ENCODE results near the gene ARRDC4. TPM values are rescaled to one million over a fixed set of nuclear protein-coding genes. Genes with fewer than 3 reads are reported as not detected.

The ARRDC4 gene
- total and polyA plus RNA-seq, 2 of the 4 experiments (the other 2 are of a cell fraction) = 5.3 to 9.1 TPM

DNA sequence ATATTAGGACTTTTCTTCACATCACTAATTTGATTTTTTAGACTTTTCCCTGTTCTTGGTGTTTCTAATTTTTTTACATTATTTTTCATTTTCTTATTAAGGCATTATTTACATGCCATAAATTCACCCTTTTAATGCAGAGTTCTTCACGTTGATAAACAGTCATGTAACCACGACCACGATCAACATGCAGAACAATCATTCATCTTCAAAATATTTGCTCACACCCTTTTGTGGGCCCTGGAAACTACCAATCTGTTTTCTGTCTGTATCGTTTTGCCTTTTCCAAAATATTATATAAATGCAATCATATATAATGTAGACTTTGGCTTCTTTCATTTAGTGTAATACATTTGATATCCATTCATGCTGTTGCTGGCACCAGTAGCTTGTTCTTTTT, 48.7 kb downstream of the ARRDC4 start:
- WGBS, 2 experiments (ENCODE audit: extremely low coverage in 2 of 2, insufficient read length in 1 of 2) = no CpG with 5 or more reads among the region's 4 CpGs
- BruUV-seq (replicated peaks) = no TSS peak
- DNase-seq = no peak
- H4K5ac ChIP-seq (ENCODE audit: low read depth, low read length) = no peak overlapping the region
- no peak overlapping the region for H3K56ac ChIP-seq (ENCODE audit: extremely low read depth, insufficient read depth, low read length)
- no peak overlapping the region for H2AFZ ChIP-seq (replicated peaks; ENCODE audit: low read length, poor library complexity)
- no peak overlapping the region for H3K27ac ChIP-seq (ENCODE audit: insufficient read depth, low read length)
- no peaks in the 10 kb centered on the region for H4K20me1 ChIP-seq (ENCODE audit: insufficient read depth, low read length)
- H3K9ac ChIP-seq (ENCODE audit: low read depth, low read length) = no peak overlapping the region
- H2AK5ac ChIP-seq (ENCODE audit: low read depth, low read length) = no peak overlapping the region
- H3K9me3 ChIP-seq (ENCODE audit: control insufficient read depth, insufficient read depth, low read length) = peaks cover 2% of the 10 kb centered on the region; the same call in 1 of the 2 replicates
- H3K23ac ChIP-seq (ENCODE audit: low read depth, low read length) = no peak overlapping the region
- no peaks in the 10 kb centered on the region for H3K4me1 ChIP-seq (ENCODE audit: control insufficient read depth, insufficient read depth, low read length)
- no peak overlapping the region for H2AK9ac ChIP-seq (replicated peaks; ENCODE audit: low read depth, low read length, poor library complexity)
- TF ChIP-seq, protein P1, sequence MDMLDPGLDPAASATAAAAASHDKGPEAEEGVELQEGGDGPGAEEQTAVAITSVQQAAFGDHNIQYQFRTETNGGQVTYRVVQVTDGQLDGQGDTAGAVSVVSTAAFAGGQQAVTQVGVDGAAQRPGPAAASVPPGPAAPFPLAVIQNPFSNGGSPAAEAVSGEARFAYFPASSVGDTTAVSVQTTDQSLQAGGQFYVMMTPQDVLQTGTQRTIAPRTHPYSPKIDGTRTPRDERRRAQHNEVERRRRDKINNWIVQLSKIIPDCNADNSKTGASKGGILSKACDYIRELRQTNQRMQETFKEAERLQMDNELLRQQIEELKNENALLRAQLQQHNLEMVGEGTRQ (IDR thresholded peaks at IDR 0.05; ENCODE audit: low read depth, low read length) = no peak
- TF ChIP-seq BHLHE40 (IDR thresholded peaks at IDR 0.05; ENCODE audit: low read depth, low read length) (no peak), RCOR1 (IDR thresholded peaks at IDR 0.05; ENCODE audit: insufficient replicate concordance, low read length) (no peak), SMC3 (IDR thresholded peaks at IDR 0.05; ENCODE audit: low read depth, low read length) (no peak), NFE2L2 (IDR thresholded peaks at IDR 0.05; ENCODE audit: low read depth, low read length) (no peak), FOS (IDR thresholded peaks at IDR 0.05; ENCODE audit: low read depth, low read length) (no peak), MAFK (IDR thresholded peaks at IDR 0.05; ENCODE audit: low read depth, low read length) (no peak), RFX5 (IDR thresholded peaks at IDR 0.05; ENCODE audit: low read depth, low read length) (no peak), MAZ (IDR thresholded peaks at IDR 0.05; ENCODE audit: borderline replicate concordance, low read depth, low read length) (no peak), RAD21 (IDR thresholded peaks at IDR 0.05; ENCODE audit: low read length) (no peak), CEBPB (IDR thresholded peaks at IDR 0.05; ENCODE audit: low read depth, low read length) (no peak), POLR2A (IDR thresholded peaks at IDR 0.05; ENCODE audit: low read depth, low read length) (no peak), CHD1 (IDR thresholded peaks at IDR 0.05; ENCODE audit: low read depth, low read length) (no peak), MXI1 (IDR thresholded peaks at IDR 0.05; ENCODE audit: borderline replicate concordance, low read depth, low read length) (no peak)
- TF ChIP-seq, protein P2, sequence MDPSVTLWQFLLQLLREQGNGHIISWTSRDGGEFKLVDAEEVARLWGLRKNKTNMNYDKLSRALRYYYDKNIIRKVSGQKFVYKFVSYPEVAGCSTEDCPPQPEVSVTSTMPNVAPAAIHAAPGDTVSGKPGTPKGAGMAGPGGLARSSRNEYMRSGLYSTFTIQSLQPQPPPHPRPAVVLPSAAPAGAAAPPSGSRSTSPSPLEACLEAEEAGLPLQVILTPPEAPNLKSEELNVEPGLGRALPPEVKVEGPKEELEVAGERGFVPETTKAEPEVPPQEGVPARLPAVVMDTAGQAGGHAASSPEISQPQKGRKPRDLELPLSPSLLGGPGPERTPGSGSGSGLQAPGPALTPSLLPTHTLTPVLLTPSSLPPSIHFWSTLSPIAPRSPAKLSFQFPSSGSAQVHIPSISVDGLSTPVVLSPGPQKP (IDR thresholded peaks at IDR 0.05; ENCODE audit: borderline replicate concordance, low read depth, low read length) = no peak
- TF ChIP-seq, protein P3, sequence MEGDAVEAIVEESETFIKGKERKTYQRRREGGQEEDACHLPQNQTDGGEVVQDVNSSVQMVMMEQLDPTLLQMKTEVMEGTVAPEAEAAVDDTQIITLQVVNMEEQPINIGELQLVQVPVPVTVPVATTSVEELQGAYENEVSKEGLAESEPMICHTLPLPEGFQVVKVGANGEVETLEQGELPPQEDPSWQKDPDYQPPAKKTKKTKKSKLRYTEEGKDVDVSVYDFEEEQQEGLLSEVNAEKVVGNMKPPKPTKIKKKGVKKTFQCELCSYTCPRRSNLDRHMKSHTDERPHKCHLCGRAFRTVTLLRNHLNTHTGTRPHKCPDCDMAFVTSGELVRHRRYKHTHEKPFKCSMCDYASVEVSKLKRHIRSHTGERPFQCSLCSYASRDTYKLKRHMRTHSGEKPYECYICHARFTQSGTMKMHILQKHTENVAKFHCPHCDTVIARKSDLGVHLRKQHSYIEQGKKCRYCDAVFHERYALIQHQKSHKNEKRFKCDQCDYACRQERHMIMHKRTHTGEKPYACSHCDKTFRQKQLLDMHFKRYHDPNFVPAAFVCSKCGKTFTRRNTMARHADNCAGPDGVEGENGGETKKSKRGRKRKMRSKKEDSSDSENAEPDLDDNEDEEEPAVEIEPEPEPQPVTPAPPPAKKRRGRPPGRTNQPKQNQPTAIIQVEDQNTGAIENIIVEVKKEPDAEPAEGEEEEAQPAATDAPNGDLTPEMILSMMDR (conservative IDR thresholded peaks at IDR 0.05; ENCODE audit: low read depth, low read length) = no peak
- H2BK120ac ChIP-seq (ENCODE audit: low read depth, low read length) = no peak overlapping the region
- in situ Hi-C loops (cut with MboI; ENCODE audit: low sequenced_read_pairs) = no loop called here
- no peaks in the 10 kb centered on the region for H3K36me3 ChIP-seq (ENCODE audit: control insufficient read depth, insufficient read depth, low read length)
- no peaks in the 10 kb centered on the region for H3K79me1 ChIP-seq (ENCODE audit: low read depth in 1 of 2, low read length in 2 of 2)
- no peak overlapping the region for H4K8ac ChIP-seq (ENCODE audit: low read depth in 2 of 2, low read length in 2 of 2)
- no peak overlapping the region for H3K14ac ChIP-seq (replicated peaks; ENCODE audit: low read depth, low read length)
- CTCF ChIA-PET = interaction anchor here (1.0 kb wide), 1 partner anchor 12 kb away, joined by 4 read pairs; no protein-coding TSS in a partner anchor
- H3K4me2 ChIP-seq (ENCODE audit: low read depth, low read length) = no peak overlapping the region
- H3K27me3 ChIP-seq (ENCODE audit: control insufficient read depth, insufficient read depth, low read length) = no peaks in the 10 kb centered on the region
- H4K91ac ChIP-seq (ENCODE audit: insufficient read depth, low read depth, low read length) = no peak overlapping the region
- no peak for ATAC-seq (ENCODE audit: low read depth)
- H3K4me3 ChIP-seq (ENCODE audit: insufficient read depth, low read depth, low read length) = no peak overlapping the region
- no peaks in the 10 kb centered on the region for H3K9me1 ChIP-seq (ENCODE audit: insufficient read depth, low read length)
- no peak overlapping the region for H2BK15ac ChIP-seq (ENCODE audit: low read depth, low read length)
- dilution Hi-C loops (cut with HindIII; ENCODE audit: low sequenced_read_pairs, unreplicated experiment) = no loop called here
- no peak overlapping the region for H3K4ac ChIP-seq (ENCODE audit: low read depth, low read length)
- H2BK5ac ChIP-seq (ENCODE audit: low read depth, low read length, poor library complexity, severe bottlenecking) = no peak overlapping the region
- intact Hi-C loops (cut with micrococcal nuclease) = loop anchor here (10.0 kb wide), 1 partner anchor 66 kb away; no protein-coding TSS in a partner anchor
- POLR2A ChIA-PET (ENCODE audit: unreplicated experiment) = no interaction called here
- H3K18ac ChIP-seq (ENCODE audit: low read depth, low read length) = no peak overlapping the region
- H2BK20ac ChIP-seq (ENCODE audit: low read depth, low read length) = no peak overlapping the region

Measured in IMR-90 (cell line).